Measurements from ENCODE around the gene REST.

GRCh38 chr4:56972389-56972788 lies 64.7 kb downstream of the REST start:
- no peak for TF ChIP-seq REST (IDR thresholded peaks at IDR 0.05; ENCODE audit: insufficient read depth in 1 of 2, low read depth in 2 of 2, low read length in 1 of 2)
- TF ChIP-seq POLR2AphosphoS5 (IDR thresholded peaks at IDR 0.05; ENCODE audit: low read depth, low read length): no peak
- TF ChIP-seq CTCF (IDR thresholded peaks at IDR 0.05): no peak

Data from Panc1 (cell line).